ENCODE results near the gene RTN4RL1. TPM values are rescaled to one million over a fixed set of nuclear protein-coding genes. Genes with fewer than 3 reads are reported as not detected.

Gene RTN4RL1
- total and polyA plus RNA-seq, 2 of the 13 experiments (the other 11 are each of a cell fraction or from before 2014, with no cell fraction given) = 0.01 TPM; not detected in 1

DNA sequence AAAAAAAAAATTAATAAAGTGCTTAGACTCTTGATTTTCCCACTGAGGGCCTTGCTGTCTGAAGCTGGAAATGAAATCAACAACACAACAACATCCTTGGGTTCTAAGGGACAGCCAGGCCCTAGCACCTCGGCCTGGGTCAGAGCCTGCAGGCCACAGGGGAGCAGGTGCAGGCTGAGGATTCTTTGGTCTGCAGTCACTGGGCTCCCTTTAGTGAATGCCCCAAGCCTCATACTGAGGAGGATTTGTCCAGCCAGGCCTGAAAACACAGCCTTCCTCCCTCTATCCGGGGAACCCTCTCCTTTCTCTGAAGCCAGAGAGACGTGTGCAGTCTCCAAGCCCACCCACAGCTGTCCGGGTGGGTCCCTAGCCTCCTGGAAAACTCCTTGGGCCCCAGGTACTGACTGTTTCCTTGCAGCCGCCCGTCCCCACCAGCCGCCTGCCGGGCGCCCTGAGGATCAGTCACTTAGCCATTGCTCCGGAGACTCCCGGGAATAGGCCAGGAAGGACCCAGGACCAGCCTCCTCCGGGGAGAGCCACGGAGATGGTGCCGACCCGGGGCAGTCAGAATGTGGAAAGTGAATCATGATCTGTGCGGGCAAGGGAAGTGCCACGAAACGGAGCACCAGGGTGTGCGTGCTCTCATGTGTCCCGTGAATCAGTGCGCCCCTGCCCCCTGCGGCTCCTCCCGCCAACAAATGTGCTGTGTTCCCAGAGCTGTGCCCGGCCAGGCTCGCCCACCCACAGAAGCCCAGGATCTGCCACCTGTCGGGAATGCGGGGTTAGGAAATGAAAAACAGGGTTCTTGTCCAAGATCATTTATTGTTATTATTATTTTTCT, 91.0 kb downstream of the RTN4RL1 start (continued):
- TF ChIP-seq, protein P1, sequence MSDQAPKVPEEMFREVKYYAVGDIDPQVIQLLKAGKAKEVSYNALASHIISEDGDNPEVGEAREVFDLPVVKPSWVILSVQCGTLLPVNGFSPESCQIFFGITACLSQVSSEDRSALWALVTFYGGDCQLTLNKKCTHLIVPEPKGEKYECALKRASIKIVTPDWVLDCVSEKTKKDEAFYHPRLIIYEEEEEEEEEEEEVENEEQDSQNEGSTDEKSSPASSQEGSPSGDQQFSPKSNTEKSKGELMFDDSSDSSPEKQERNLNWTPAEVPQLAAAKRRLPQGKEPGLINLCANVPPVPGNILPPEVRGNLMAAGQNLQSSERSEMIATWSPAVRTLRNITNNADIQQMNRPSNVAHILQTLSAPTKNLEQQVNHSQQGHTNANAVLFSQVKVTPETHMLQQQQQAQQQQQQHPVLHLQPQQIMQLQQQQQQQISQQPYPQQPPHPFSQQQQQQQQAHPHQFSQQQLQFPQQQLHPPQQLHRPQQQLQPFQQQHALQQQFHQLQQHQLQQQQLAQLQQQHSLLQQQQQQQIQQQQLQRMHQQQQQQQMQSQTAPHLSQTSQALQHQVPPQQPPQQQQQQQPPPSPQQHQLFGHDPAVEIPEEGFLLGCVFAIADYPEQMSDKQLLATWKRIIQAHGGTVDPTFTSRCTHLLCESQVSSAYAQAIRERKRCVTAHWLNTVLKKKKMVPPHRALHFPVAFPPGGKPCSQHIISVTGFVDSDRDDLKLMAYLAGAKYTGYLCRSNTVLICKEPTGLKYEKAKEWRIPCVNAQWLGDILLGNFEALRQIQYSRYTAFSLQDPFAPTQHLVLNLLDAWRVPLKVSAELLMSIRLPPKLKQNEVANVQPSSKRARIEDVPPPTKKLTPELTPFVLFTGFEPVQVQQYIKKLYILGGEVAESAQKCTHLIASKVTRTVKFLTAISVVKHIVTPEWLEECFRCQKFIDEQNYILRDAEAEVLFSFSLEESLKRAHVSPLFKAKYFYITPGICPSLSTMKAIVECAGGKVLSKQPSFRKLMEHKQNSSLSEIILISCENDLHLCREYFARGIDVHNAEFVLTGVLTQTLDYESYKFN (CRISPR knock-in tag; conservative IDR thresholded peaks at IDR 0.05) = no peak
- TF ChIP-seq DNMT1 (CRISPR knock-in tag; IDR thresholded peaks at IDR 0.05) (no peak), ZNF775 (CRISPR knock-in tag; IDR thresholded peaks at IDR 0.05; ENCODE audit: borderline replicate concordance) (no peak), ETV6 (CRISPR knock-in tag; conservative IDR thresholded peaks at IDR 0.05) (no peak), FLYWCH1 (CRISPR knock-in tag; IDR thresholded peaks at IDR 0.05) (no peak)
- TF ChIP-seq, protein P2, sequence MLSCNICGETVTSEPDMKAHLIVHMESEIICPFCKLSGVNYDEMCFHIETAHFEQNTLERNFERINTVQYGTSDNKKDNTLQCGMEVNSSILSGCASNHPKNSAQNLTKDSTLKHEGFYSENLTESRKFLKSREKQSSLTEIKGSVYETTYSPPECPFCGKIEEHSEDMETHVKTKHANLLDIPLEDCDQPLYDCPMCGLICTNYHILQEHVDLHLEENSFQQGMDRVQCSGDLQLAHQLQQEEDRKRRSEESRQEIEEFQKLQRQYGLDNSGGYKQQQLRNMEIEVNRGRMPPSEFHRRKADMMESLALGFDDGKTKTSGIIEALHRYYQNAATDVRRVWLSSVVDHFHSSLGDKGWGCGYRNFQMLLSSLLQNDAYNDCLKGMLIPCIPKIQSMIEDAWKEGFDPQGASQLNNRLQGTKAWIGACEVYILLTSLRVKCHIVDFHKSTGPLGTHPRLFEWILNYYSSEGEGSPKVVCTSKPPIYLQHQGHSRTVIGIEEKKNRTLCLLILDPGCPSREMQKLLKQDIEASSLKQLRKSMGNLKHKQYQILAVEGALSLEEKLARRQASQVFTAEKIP (CRISPR knock-in tag; IDR thresholded peaks at IDR 0.05; ENCODE audit: borderline replicate concordance) = no peak
- TF ChIP-seq, protein P3, sequence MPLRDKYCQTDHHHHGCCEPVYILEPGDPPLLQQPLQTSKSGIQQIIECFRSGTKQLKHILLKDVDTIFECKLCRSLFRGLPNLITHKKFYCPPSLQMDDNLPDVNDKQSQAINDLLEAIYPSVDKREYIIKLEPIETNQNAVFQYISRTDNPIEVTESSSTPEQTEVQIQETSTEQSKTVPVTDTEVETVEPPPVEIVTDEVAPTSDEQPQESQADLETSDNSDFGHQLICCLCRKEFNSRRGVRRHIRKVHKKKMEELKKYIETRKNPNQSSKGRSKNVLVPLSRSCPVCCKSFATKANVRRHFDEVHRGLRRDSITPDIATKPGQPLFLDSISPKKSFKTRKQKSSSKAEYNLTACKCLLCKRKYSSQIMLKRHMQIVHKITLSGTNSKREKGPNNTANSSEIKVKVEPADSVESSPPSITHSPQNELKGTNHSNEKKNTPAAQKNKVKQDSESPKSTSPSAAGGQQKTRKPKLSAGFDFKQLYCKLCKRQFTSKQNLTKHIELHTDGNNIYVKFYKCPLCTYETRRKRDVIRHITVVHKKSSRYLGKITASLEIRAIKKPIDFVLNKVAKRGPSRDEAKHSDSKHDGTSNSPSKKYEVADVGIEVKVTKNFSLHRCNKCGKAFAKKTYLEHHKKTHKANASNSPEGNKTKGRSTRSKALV (CRISPR knock-in tag; IDR thresholded peaks at IDR 0.05) = no peak
- TF ChIP-seq, protein P4, sequence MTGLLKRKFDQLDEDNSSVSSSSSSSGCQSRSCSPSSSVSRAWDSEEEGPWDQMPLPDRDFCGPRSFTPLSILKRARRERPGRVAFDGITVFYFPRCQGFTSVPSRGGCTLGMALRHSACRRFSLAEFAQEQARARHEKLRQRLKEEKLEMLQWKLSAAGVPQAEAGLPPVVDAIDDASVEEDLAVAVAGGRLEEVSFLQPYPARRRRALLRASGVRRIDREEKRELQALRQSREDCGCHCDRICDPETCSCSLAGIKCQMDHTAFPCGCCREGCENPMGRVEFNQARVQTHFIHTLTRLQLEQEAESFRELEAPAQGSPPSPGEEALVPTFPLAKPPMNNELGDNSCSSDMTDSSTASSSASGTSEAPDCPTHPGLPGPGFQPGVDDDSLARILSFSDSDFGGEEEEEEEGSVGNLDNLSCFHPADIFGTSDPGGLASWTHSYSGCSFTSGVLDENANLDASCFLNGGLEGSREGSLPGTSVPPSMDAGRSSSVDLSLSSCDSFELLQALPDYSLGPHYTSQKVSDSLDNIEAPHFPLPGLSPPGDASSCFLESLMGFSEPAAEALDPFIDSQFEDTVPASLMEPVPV (CRISPR knock-in tag; IDR thresholded peaks at IDR 0.05) = no peak

All from HepG2 (cell line).